ENCODE measurements around the gene CREB3L2. TPM values are rescaled to one million over a fixed set of nuclear protein-coding genes. Genes with fewer than 3 reads are reported as not detected.

CREB3L2 gene
- total RNA-seq, 4 donors from 2014 or later: 33.1 to 59.1 (median 43.3) TPM

GRCh38 chr7:137989094-137989493, 12.8 kb downstream of the CREB3L2 start:
- H3K27me3 ChIP-seq: no peaks in the 10 kb centered on the region
- H3K4me1 ChIP-seq: peaks cover 25 to 99% (median 74%) of the 10 kb centered on the region in 3 donors
- H3K36me3 ChIP-seq: no peaks in the 10 kb centered on the region
- ATAC-seq: no peak
- H3K9me3 ChIP-seq: no peaks in the 10 kb centered on the region
- H3K4me3 ChIP-seq: no peak overlapping the region
- H3K27ac ChIP-seq: peak overlapping the region in 3 of 4 donors; percentile 33 to 74 (median 64)
- 44 to 74% methylated on average over 2 to 7 of the region's 7 CpGs for WGBS, 2 donors (ENCODE audit: low coverage in 1 of 2)
- TF ChIP-seq POLR2AphosphoS5 (IDR thresholded peaks at IDR 0.05) (peak; percentile 25), POLR2A (IDR thresholded peaks at IDR 0.05) (no peak), EP300 (IDR thresholded peaks at IDR 0.05) (no peak)
- TF ChIP-seq, protein P1, sequence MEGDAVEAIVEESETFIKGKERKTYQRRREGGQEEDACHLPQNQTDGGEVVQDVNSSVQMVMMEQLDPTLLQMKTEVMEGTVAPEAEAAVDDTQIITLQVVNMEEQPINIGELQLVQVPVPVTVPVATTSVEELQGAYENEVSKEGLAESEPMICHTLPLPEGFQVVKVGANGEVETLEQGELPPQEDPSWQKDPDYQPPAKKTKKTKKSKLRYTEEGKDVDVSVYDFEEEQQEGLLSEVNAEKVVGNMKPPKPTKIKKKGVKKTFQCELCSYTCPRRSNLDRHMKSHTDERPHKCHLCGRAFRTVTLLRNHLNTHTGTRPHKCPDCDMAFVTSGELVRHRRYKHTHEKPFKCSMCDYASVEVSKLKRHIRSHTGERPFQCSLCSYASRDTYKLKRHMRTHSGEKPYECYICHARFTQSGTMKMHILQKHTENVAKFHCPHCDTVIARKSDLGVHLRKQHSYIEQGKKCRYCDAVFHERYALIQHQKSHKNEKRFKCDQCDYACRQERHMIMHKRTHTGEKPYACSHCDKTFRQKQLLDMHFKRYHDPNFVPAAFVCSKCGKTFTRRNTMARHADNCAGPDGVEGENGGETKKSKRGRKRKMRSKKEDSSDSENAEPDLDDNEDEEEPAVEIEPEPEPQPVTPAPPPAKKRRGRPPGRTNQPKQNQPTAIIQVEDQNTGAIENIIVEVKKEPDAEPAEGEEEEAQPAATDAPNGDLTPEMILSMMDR (IDR thresholded peaks at IDR 0.05): no peak

DNA sequence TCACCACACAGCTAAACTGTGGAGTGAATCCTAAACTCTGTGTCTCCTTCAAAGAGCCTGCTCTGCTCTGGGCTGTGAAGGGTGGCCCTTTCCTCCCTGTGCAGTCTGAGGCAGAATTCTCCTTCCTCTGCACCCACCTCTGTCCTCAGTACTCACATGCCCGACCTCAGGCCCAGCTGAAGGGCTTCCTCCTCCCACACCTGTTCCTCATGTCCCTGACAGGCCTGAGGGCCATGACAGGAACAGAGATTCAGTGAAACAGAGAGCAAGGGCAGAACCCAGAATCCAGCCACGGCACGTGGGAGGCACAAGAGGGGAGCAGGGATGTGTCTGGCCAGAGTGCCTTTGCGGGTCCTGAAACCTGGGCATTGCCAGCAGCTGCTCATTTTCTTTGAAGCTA, 13.9 kb downstream of the CREB3L2 start:
- 67 to 68% methylated on average over 1 to 4 of the region's 4 CpGs for WGBS, 2 donors (ENCODE audit: low coverage in 1 of 2)
- TF ChIP-seq, protein P1 (IDR thresholded peaks at IDR 0.05): no peak
- TF ChIP-seq POLR2AphosphoS5 (IDR thresholded peaks at IDR 0.05): no peak
- TF ChIP-seq POLR2A (IDR thresholded peaks at IDR 0.05): no peak
- no peak for TF ChIP-seq EP300 (IDR thresholded peaks at IDR 0.05)
- Histone ChIP-seq H3K4me1 (peaks cover 25 to 100% (median 76%) of the 10 kb centered on the region in 3 donors), H3K27ac (peak overlapping the region in 3 of 4 donors; percentile 64 to 74 (median 65)), H3K36me3 (no peaks in the 10 kb centered on the region), H3K27me3 (no peaks in the 10 kb centered on the region), H3K9me3 (no peaks in the 10 kb centered on the region), H3K4me3 (no peak overlapping the region)
- ATAC-seq: no peak

DNA sequence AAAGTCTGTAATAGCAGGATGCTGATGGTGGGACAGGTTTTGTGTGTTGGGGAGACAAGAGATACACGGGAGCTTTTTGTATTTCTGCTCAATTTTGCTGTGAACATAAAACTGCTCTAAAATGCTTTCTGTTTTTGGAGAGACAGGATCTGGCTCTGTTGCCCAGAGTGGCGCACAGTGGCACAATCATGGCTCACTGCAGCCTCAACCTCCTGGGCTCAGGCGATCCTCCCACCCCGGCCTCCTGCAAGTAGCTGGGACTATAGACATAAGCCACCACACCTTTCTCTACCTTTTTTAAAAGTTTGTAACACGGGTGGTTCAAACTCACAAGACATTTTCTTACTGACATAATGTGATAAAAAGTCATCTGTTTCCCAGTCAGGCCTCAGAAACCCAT, 14.3 kb downstream of the CREB3L2 start:
- TF ChIP-seq POLR2AphosphoS5 (IDR thresholded peaks at IDR 0.05) (no peak), EP300 (IDR thresholded peaks at IDR 0.05) (no peak), POLR2A (IDR thresholded peaks at IDR 0.05) (no peak)
- TF ChIP-seq, protein P1 (IDR thresholded peaks at IDR 0.05): no peak
- Histone ChIP-seq H3K27me3 (no peaks in the 10 kb centered on the region), H3K9me3 (no peaks in the 10 kb centered on the region), H3K4me3 (no peak overlapping the region), H3K36me3 (no peaks in the 10 kb centered on the region), H3K27ac (peak overlapping the region in 3 of 4 donors; percentile 64 to 74 (median 65)), H3K4me1 (peaks cover 25 to 100% (median 71%) of the 10 kb centered on the region in 3 donors)
- WGBS, 2 donors (ENCODE audit: low coverage in 1 of 2): 70 to 92% methylated on average over 2 to 5 of the region's 5 CpGs
- no peak for ATAC-seq

DNA sequence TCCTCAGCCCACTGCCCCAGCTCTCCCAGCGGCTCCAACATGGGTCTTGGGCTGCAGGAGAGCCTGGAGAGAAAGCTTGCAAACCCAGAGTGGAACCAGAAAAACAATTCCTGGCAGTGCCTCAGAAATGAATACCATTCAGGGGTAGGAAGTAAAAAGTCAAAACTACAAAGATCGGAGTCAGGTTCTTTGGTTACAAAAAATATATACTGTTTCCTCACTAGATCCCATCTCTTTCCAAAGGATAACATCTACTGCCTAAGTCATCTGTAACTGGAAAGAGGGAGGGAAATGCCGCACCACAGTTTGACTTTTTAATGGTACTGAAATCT, 14.9 kb downstream of the CREB3L2 start:
- H3K4me3 ChIP-seq: no peak overlapping the region

More for the DNA sequence above, 14.9 kb downstream of the CREB3L2 start:
- WGBS, 2 donors (ENCODE audit: low coverage in 1 of 2): 46 to 55% methylated on average over 2 of the region's 3 CpGs
- no peak for ATAC-seq
- no peaks in the 10 kb centered on the region for H3K9me3 ChIP-seq
- H3K27me3 ChIP-seq: no peaks in the 10 kb centered on the region
- peak overlapping the region in 3 of 4 donors; percentile 64 to 74 (median 65) for H3K27ac ChIP-seq
- peaks cover 25 to 99% (median 69%) of the 10 kb centered on the region in 3 donors for H3K4me1 ChIP-seq
- H3K36me3 ChIP-seq: no peaks in the 10 kb centered on the region
- no peak for TF ChIP-seq POLR2A (IDR thresholded peaks at IDR 0.05)
- TF ChIP-seq EP300 (IDR thresholded peaks at IDR 0.05): no peak
- TF ChIP-seq POLR2AphosphoS5 (IDR thresholded peaks at IDR 0.05): no peak
- TF ChIP-seq, protein P1 (IDR thresholded peaks at IDR 0.05): no peak
